CD4-positive, alpha-beta T cell (primary cell): Measurements from ENCODE around the gene PRDM16. TPM values are rescaled to one million over a fixed set of nuclear protein-coding genes. Genes with fewer than 3 reads are reported as not detected.

Experiments
- ATAC-seq: fragments of 200-7000 bp; cut with Tn5 transposase; one replicate; pipeline ENCODE4 v1.10.0; 2022; ENCODE audit warnings: mild to moderate bottlenecking; ENCODE audit not compliant: poor library complexity
- CTCF ChIA-PET: fragments of 350-600 bp; sonication (Branson Sonifier 250); formaldehyde crosslinking; loops from one replicate; lab custom pipeline; 2021; ENCODE audit warnings: antibody characterized with exemption, inconsistent platforms; lab: Charles Lee
- POLR2A ChIA-PET: fragments of 350-600 bp; sonication (Branson Sonifier 250); formaldehyde crosslinking; loops from one replicate; lab custom pipeline; 2021; ENCODE audit warnings: antibody characterized with exemption, inconsistent platforms; lab: Charles Lee
- DNase-seq, 14 experiments: peaks; one replicate each; pipeline ENCODE4 v3.0.0-alpha.2; 2013 to 2020; ENCODE audit warnings: mixed read lengths in 2 of 14
- H3K27ac ChIP-seq, 2 donors: one replicate each; pipeline versions ENCODE4 v1.5.1 to v1.7.0; 2013; ENCODE audit warnings: low read length in 2 of 2, low read depth in 1 of 2, mild to moderate bottlenecking in 1 of 2
- H3K27me3 ChIP-seq, 2 experiments: 1 replicate in 1 of 2; 2 replicates in 1 of 2; pipeline versions ENCODE4 v1.6.1 to v1.7.0; 2013; ENCODE audit warnings: low read length in 2 of 2, control low read depth in 1 of 2, mild to moderate bottlenecking in 1 of 2, moderate library complexity in 1 of 2; ENCODE audit not compliant: insufficient read depth in 2 of 2, control insufficient read depth in 1 of 2
- H3K36me3 ChIP-seq: one replicate; pipeline ENCODE4 v1.6.1; 2013; ENCODE audit warnings: low read length, control low read depth; ENCODE audit not compliant: insufficient read depth
- H3K4me1 ChIP-seq: one replicate; pipeline ENCODE4 v1.6.1; 2013; ENCODE audit warnings: low read length, control low read depth; ENCODE audit not compliant: insufficient read depth
- H3K4me3 ChIP-seq: one replicate; pipeline ENCODE4 v1.5.1; 2013; ENCODE audit warnings: mild to moderate bottlenecking, low read length, moderate library complexity
- H3K9me3 ChIP-seq, 2 experiments: 1 replicate in 1 of 2; 2 replicates in 1 of 2; pipeline versions ENCODE4 v1.6.1 to v1.7.0; 2013; ENCODE audit warnings: low read length in 2 of 2, mild to moderate bottlenecking in 2 of 2, control low read depth in 1 of 2, moderate library complexity in 1 of 2; ENCODE audit not compliant: control insufficient read depth in 1 of 2, insufficient read depth in 1 of 2
- H3K27ac Mint-ChIP-seq: one replicate; pipeline ENCODE4 v1.8.0; 2020; ENCODE audit warnings: mixed read lengths
- H3K27me3 Mint-ChIP-seq: one replicate; pipeline ENCODE4 v1.8.0; 2021; ENCODE audit warnings: mixed read lengths
- H3K36me3 Mint-ChIP-seq: one replicate; pipeline ENCODE4 v1.8.0; 2021; ENCODE audit warnings: low read depth, mixed read lengths
- H3K4me1 Mint-ChIP-seq: one replicate; pipeline ENCODE4 v1.8.0; 2021; ENCODE audit warnings: low read depth, mixed read lengths
- H3K4me3 Mint-ChIP-seq: one replicate; pipeline ENCODE4 v1.8.0; 2020; ENCODE audit warnings: mild to moderate bottlenecking, mixed read lengths
- H3K9me3 Mint-ChIP-seq: one replicate; pipeline ENCODE4 v1.8.0; 2020; ENCODE audit warnings: mixed read lengths
- intact Hi-C, 2 experiments: fragments of 100-400 bp; cut with DNase I in 1 of 2; cut with micrococcal nuclease in 1 of 2; formaldehyde crosslinking; loops; one replicate each; pipeline versions ENCODE4 v1.15.1 to v1.9.0; 2023 to 2025; cut with DNase I, micrococcal nuclease
- total RNA-seq, 174 experiments: library from RNA in 2 of 174; stranded (reverse) in 2 of 174; gene quantifications; one replicate each; pipeline ENCODE4 v1.2.3 and lab custom pipeline; 2021 to 2026
- TF ChIP-seq, protein P1 (sequence below): fragments of 200-600 bp; IDR thresholded peaks from one replicate; pipeline ENCODE4 v1.8.0; 2022; ENCODE audit warnings: antibody characterized with exemption, mild to moderate bottlenecking

Gene PRDM16
- total RNA-seq, 2 experiments from 2014 or later: not detected

DNA sequence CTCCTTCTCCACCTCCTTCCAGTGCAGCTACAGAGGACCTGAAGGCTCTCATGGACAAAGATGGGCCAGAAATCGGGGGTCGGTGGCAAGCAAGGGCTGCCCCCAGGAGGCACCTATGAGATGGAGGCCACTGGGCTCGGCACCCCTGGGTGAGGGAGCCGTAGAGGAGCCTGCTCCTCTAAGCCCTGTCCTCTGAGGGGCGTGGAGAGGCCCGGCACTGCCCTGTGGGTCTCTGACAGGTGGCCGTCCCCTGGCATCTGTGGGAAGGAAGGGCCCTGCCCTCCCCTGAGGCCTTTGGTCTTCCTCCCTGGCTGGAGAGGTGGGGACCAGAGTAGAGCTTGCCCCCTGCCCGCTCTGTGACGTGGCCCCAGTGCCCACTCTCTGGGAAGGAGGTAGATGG lies 30.9 kb downstream of the PRDM16 start:
- Histone ChIP-seq H3K27ac (no peak overlapping the region), H3K27me3 (no peaks in the 10 kb centered on the region), H3K4me3 (no peak overlapping the region), H3K9me3 (no peaks in the 10 kb centered on the region), H3K36me3 (no peaks in the 10 kb centered on the region), H3K4me1 (no peaks in the 10 kb centered on the region)
- Mint-ChIP-seq H3K27ac (no peak overlapping the region), H3K9me3 (no peaks in the 10 kb centered on the region), H3K4me3 (no peak overlapping the region), H3K36me3 (no peaks in the 10 kb centered on the region), H3K27me3 (no peaks in the 10 kb centered on the region), H3K4me1 (no peaks in the 10 kb centered on the region)
- CTCF ChIA-PET: no interaction called here
- DNase-seq: no peak
- POLR2A ChIA-PET: no interaction called here
- intact Hi-C loops: no loop called here
- no peak for ATAC-seq
- TF ChIP-seq, protein P1, sequence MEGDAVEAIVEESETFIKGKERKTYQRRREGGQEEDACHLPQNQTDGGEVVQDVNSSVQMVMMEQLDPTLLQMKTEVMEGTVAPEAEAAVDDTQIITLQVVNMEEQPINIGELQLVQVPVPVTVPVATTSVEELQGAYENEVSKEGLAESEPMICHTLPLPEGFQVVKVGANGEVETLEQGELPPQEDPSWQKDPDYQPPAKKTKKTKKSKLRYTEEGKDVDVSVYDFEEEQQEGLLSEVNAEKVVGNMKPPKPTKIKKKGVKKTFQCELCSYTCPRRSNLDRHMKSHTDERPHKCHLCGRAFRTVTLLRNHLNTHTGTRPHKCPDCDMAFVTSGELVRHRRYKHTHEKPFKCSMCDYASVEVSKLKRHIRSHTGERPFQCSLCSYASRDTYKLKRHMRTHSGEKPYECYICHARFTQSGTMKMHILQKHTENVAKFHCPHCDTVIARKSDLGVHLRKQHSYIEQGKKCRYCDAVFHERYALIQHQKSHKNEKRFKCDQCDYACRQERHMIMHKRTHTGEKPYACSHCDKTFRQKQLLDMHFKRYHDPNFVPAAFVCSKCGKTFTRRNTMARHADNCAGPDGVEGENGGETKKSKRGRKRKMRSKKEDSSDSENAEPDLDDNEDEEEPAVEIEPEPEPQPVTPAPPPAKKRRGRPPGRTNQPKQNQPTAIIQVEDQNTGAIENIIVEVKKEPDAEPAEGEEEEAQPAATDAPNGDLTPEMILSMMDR: no peak

- H3K4me3 ChIP-seq: no peak overlapping the region
- intact Hi-C loops: no loop called here
- peaks cover 0 to 2% of the 10 kb centered on the region in 2 experiments for H3K9me3 ChIP-seq
- ChIA-PET POLR2A (no interaction called here), CTCF (no interaction called here)
- no peak overlapping the region for H3K27ac ChIP-seq
- DNase-seq (no peak), ATAC-seq (no peak)
- no peaks in the 10 kb centered on the region for H3K4me1 ChIP-seq
- Mint-ChIP-seq H3K36me3 (no peaks in the 10 kb centered on the region), H3K27ac (no peak overlapping the region), H3K9me3 (no peaks in the 10 kb centered on the region), H3K4me3 (no peak overlapping the region), H3K27me3 (no peaks in the 10 kb centered on the region), H3K4me1 (no peaks in the 10 kb centered on the region)
- TF ChIP-seq, protein P1: no peak
- no peaks in the 10 kb centered on the region for H3K27me3 ChIP-seq
- H3K36me3 ChIP-seq: no peaks in the 10 kb centered on the region
Measured at GRCh38 chr1:3101124-3101939, 32.3 kb downstream of the PRDM16 start.

DNA sequence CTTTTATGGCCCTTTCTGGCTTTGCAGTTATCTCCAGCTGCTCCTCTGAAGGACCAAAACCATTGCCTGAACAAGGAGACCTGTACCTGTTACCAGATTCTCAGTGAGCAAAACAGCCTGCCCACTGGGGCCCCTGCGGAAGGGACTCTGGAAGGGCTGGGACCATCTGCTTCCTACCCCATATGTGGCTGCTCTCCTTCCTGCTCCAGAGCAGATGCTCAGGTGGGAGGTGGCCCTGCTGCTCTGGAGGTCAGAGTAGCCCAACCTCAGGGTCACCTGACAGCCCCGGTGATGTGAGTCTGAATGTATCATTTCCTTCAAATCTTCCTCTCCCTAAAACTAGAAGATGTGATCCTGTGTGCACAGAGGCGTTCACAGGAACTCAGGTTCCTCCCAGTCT lies 33.6 kb downstream of the PRDM16 start:
- Mint-ChIP-seq H3K27me3 (no peaks in the 10 kb centered on the region), H3K9me3 (no peaks in the 10 kb centered on the region), H3K4me1 (no peaks in the 10 kb centered on the region), H3K27ac (no peak overlapping the region), H3K4me3 (no peak overlapping the region), H3K36me3 (no peaks in the 10 kb centered on the region)
- Histone ChIP-seq H3K4me3 (no peak overlapping the region), H3K27ac (no peak overlapping the region), H3K36me3 (no peaks in the 10 kb centered on the region), H3K27me3 (peaks cover 0 to 2% of the 10 kb centered on the region in 2 experiments), H3K4me1 (no peaks in the 10 kb centered on the region), H3K9me3 (peaks cover 0 to 13% of the 10 kb centered on the region in 2 experiments)
- DNase-seq: no peak
- ChIA-PET POLR2A (no interaction called here), CTCF (no interaction called here)
- intact Hi-C loops: no loop called here
- TF ChIP-seq, protein P1: no peak
- ATAC-seq: no peak
